Erythroblast (primary cell): ENCODE measurements around the gene LONP2.

Experiments
- GATA1 ChIP-seq: IDR thresholded peaks from 2 replicates; pipeline ENCODE4 v1.6.1; 2011; ENCODE audit warnings: low read depth, mild to moderate bottlenecking, control low read depth, low read length, moderate library complexity
- POLR2A ChIP-seq: IDR thresholded peaks from 2 replicates; pipeline ENCODE4 v1.6.1; 2011; ENCODE audit warnings: mild to moderate bottlenecking, low read length

DNA sequence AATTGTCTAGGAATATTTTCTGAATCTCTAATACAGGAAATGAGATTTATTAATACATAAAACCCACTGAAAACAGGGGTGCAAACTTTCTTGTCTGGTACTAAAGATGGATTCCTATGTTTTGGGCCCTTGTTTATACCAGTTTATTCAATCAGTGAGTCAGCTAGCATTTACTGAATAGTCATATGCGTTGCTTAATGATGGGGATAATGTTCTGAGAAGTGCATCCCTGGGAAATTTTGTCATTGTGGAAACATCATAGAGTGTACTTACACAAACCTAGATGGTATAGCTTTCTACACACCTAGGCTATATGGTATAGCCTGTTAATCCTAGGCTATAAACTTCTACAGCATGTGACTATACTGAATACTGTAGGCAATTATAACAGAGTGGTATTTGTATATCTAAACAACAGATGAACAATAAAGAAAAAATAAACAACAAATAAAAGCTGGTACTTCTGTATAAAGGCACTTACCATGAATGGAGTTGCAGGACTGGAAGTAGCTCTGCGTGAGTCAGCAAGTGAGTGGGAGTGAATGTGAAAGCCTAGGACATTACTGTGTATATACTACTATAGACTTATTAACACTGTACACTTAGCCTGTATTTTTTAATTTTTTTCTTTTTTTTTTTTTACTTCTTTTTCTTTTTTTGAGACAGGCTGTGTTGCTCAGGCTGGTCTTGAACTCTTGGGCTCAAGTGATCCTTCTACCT is 77.4 kb downstream of the LONP2 start:
- TF ChIP-seq POLR2A (no peak), GATA1 (no peak)
